Measurements from ENCODE around the gene IFT122.
"Not testable (repeated sequence)": the region's sequence is repeated elsewhere in the genome, so short reads cannot be mapped to it uniquely, and the experiment has no call there.

The IFT122 gene

GRCh38 chr3:129542747-129543146 lies 102.7 kb downstream of the IFT122 start:
- no peak for DNase-seq

GRCh38 chr3:129543156-129543790 lies 103.2 kb downstream of the IFT122 start, which contains the start of gene H1-8:
Gene H1-8, plus strand, starts transcription at chr3:129543175. Its CDS starts 44 bp downstream, at chr3:129543219.
- no peak for DNase-seq

GRCh38 chr3:129543999-129544398 lies 104.0 kb downstream of the IFT122 start:
- no peak for DNase-seq

DNA sequence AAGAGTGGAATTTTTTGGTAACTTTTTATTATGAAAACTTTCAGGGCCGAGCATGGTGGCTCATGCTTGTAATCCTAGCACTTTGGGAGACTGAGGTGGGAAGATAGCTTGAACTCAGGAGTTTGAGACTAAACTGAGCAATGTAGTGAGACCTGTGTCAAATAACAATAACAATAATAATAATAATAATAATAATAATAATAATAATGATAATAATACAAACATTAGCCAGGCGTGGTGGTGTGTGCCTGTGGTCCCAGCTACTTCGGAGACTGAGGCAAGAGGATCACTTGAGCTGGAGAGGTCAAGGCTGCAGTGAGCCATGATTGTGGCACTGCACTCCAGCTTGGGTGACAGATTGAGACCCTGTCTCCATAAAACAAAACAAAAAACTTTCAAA lies 105.9 kb downstream of the IFT122 start:
- DNase-seq: not testable (repeated sequence)

DNA sequence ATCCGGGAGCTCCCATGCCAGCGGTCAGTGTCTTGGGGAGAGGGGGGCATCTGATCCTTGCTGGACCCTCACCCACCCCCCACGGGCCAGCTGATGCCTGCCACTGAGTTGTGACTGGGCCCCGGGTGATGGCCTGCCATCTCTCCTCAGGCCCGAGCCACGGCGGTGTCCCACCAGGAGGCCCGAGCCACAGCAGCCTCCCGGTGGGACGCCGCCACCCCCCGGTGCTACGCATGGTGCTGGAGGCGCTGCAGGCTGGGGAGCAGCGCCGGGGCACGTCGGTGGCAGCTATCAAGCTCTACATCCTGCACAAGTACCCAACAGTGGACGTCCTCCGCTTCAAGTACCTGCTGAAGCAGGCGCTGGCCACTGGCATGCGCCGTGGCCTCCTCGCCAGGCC lies 107.2 kb downstream of the IFT122 start:
- no peak for DNase-seq

- no peak for DNase-seq
These were observed 108.3 kb downstream of the IFT122 start for GRCh38 chr3:129548104-129548965.

DNA sequence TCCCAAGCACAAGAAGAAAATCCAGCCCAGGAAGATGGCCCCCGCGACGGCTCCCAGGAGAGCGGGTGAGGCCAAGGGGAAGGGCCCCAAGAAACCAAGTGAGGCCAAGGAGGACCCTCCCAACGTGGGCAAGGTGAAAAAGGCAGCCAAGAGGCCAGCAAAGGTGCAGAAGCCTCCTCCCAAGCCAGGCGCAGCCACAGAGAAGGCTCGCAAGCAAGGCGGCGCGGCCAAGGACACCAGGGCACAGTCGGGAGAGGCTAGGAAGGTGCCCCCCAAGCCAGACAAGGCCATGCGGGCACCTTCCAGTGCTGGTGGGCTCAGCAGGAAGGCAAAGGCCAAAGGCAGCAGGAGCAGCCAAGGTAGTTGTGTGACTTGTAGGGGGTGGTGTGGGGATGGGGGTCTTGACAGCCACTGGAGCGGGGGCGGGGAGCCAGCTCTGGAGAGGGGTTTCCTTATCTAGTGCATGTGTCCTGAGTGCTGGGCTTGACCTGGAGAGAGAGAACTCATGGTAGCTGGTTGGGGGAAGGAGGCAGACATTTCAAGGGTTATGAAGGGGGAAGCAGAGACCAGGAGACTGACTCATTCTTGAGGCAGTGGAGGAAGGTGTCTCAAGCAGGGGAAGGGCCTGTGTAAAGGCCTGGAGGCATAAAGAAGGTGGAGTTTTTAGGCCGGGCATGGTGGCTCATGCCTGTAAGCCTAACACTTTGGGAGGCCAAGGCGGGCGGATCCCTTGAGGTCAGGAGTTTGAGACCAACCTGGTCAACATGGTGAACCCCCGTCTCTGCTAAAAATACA lies 109.2 kb downstream of the IFT122 start:
- no peak for DNase-seq

DNA sequence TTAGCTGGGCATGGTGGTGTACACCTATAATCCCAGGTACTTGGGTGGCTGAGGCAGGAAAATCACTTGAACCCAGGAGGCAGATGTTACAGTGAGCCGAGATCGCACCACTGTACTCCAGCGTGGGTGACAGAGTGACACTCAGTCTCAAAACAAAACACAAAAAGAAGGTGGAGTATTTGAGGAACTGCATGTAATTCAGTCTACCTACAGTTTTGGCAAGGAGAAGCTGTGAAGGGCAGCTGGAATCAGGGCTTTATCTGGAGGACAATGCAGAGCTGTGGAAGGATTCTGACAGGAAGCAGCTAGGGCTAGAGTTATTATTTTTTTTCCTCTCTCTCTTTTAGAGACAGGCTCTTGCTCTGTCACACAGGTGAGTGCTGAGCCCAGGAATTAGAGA lies 109.8 kb downstream of the IFT122 start:
- DNase-seq: no peak

- DNase-seq: no peak
These were observed 112.4 kb downstream of the IFT122 start for GRCh38 chr3:129552287-129553050.

- DNase-seq: no peak
These were observed 113.1 kb downstream of the IFT122 start for GRCh38 chr3:129553171-129553570.

GRCh38 chr3:129553719-129554118 lies 113.7 kb downstream of the IFT122 start:
- DNase-seq: no peak

GRCh38 chr3:129554356-129555152 lies 114.5 kb downstream of the IFT122 start:
- DNase-seq: no peak

- no peak for DNase-seq
These were observed 115.1 kb downstream of the IFT122 start for GRCh38 chr3:129555153-129555550.

- no peak for DNase-seq
These were observed 115.8 kb downstream of the IFT122 start for GRCh38 chr3:129555616-129556357.

DNA sequence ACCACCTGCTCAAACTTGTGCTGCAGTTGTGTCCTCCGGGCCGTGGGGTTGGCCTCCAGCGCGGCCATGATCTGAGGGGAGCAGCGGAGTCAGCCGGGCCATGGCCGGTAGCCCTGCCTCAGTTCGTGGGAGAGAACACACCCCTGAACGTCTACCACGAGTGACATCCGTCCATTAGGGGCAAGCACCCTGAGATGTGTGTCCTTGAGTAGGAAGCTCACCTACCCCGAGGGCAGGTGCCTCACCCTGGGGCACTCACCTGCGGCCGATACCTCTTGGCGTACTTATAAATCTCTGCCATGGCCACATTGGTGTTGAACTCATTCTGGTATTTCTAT lies 116.3 kb downstream of the IFT122 start:
- no peak for DNase-seq

- no peak for DNase-seq
These were observed 117.0 kb downstream of the IFT122 start for GRCh38 chr3:129556890-129557547.

DNA sequence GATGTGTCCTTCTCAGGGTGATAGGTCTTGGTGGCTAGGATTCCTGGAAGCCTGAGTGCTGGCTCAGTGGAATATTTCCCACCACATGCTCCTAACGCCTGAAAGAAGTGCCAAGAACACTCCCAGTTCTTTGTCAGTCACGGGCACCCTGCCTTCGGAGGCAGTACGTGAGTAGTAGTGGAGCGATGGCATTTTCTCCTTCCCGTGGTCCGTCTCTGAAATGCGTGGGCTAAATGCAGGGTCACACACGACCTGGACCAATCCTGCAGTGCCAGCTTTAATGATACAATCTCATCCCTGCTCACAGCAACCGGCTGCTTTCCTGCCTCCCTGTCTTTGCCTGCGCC lies 117.5 kb downstream of the IFT122 start:
- no peak for DNase-seq

DNA sequence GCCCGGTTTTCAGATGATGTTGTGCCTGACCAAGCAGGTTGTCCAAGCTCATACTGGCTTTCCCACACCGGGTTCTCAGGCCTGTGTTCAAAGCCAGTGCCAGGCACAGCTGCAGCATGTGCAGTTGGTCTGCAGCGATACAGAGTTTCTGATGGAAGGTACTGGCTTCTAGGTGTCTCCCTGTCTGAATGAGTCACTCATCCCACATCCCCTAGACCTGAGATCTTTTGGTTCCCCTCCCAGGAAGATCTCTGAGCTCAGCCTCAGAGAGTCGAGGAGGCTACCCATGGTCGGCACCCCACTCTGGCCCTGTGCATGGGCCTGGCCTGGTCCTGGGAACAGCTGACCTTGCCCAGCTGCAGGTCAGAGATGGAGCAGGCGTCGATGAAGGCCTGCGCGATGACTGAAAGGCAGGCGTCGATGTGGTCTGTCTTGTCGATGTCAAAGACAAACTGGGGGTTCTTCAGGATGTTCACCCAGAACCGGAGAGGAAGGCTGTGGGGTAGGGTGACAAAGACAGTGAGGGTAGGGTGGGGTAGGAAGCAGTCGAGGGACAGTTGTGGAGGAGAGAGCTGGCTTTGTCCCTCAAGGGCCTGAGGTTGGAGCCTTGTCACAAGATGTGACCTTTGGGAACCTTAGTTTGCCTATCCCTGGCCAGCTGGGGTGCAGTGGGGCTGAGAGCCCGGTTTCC lies 118.2 kb downstream of the IFT122 start:
- DNase-seq: no peak

GRCh38 chr3:129558772-129559564 lies 118.9 kb downstream of the IFT122 start:
- DNase-seq: no peak
